Stimulated activated CD8-positive, alpha-beta memory T cell treated with anti-CD3 and anti-CD28 coated beads, Interleukin-12 subunit alpha, Interleukin-12 subunit beta, amount 100 ng/mL, for 4 hours (primary cell): Measurements from ENCODE around the gene PNMA1.

Source experiments
- DNase-seq: peaks from one replicate; pipeline ENCODE4 v3.0.0-alpha.2; 2020; ENCODE audit warnings: low read depth

Gene PNMA1

GRCh38 chr14:73750531-73750901 is 36.3 kb upstream of the PNMA1 start:
- no peak for DNase-seq

DNA sequence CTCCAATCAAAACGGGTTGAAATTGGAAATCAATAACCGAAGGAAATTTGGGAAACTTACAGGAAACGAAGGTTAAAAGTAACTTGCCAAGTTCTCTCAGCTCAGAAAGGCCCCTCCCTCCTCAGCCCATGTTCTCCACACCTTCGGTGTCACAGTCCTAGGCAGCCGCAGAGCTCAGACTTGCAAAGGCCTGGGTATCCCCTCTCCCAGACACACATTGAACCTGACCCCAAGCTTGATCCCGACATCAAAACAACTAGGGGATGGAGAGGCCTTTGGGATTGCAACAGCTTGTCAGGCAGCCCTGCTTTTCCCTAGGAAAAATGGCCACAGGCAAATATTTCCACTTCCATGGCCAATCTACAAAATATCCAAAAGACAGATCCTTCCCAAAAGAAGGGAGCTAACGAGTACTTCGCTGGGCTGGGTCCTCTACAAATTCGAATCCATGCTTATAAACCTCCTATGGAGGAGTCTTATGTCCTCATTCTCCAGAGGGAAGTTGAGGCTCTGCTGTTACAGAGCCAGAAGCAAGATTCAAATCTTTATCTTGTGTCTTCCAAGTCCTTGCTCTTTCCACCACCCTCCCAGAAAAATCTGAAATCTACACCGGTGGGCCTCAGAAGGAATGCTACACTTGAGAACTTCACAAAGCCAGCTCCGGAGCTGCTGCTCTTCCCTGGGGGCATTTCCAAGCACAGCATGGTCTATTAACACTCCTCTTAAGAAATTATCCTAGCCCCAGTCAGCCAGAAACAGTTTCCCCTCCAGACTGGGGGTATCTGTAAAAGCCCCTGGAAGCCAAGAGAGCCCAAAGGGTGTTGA is 35.7 kb upstream of the PNMA1 start:
- no peak for DNase-seq

GRCh38 chr14:73748858-73749357 is 34.7 kb upstream of the PNMA1 start:
- no peak for DNase-seq

DNA sequence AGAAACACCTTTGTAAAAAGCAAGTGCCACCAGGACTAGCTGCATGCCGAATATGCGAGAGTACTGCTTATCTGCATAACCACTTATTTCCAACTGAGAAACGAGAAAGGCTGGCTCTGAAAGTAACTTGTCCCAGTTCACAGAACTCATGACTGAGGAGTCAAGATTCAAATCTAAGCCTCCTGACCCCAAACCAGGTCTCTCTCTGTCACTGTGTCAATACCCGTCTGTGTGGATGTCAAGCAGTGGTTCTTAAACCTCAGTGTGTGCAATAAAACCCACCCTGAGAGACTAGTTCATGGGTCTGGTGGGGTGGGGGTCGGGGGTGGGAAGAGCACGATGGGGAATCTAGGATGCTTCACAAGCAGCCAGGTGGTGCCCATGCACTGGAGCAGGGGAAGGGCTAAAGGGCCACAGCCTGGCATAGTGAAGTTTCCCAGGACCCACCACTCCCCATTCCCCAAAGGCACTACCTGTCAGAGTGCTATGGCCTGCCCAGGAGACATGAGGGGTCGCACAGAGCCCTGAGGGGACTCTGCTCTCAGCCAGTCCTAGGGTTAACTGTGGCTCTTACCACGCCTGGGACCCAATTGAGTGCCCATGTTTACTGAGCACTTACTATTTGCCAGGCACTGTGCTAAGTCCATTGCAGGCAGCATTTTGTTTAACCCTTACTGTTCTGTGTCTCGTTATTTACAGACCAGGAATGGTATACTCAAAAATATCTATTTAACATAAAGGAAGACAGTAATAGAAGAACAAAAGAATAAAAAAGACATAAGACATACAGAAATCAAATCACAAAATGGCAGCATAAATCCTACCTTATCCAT is 33.4 kb upstream of the PNMA1 start:
- DNase-seq = no peak

- DNase-seq = no peak
Observed at GRCh38 chr14:73746520-73747378, 32.6 kb upstream of the PNMA1 start.

- no peak for DNase-seq
Observed at GRCh38 chr14:73745571-73746519, 31.7 kb upstream of the PNMA1 start.

DNA sequence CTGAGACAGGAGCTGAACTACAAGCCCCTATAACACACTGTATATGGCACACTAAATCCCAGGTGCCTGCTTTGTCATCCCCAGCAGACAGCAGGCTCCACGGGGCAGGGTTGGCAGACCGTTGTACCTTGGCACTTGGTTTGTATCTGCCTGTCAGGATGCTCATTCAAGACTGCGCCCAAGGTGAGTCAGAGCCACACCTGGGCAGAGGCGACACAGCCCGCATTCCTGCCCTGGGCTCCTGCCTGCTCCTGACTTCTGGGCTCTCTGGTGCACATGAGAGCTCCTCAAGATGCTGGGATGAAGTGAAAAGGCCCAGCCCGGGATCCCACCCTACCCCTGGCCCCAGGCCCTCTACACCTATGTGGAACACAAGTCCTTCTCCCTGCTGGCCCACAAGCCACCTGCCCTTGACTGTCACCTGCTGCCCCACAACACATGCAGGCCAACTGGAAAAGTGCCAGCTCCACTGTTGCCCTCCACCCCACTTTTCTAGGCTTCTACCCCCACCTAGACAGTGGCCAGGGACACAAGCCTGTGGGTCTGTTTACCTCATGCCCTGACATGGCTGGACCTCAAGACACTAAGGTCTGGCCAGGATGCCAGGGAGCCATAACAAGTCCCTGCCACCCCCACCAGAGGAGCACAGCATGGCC is 30.8 kb upstream of the PNMA1 start:
- DNase-seq = no peak

- no peak for DNase-seq
Observed at GRCh38 chr14:73744175-73744867, 30.1 kb upstream of the PNMA1 start.

GRCh38 chr14:73743431-73743931 is 29.3 kb upstream of the PNMA1 start:
- DNase-seq = no peak

- no peak for DNase-seq
Observed at GRCh38 chr14:73742520-73743238, 28.5 kb upstream of the PNMA1 start.

DNA sequence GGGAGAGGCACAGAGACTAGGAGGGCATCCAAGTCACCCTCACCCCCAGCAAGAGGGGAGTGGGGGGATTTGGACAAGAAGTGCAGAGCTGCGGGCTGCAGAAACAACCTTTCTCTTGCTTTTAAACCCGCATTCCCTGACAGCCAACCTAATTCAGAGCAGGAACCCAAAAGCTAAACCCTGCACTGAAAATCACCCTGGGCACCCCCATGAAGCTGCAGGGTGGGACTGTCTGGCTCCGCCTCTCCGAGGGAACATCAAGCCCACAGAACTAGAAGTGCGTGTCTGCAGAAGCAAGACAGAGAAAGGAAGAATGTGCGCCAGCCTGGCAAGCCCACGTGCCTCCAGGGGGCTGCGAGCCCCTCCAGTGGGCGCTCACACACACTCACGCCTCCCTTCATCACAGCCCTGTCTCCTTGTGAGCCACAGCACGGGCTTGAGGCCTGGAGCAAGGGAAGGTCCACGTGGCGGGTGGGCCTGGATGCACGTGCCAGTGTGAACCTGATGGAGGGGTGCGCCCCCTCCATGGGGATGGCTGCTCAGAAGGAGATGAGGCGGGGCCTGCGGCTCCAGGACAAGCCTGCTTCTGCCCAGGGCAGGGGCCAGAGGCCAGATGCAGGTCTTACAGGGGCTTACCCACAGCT is 27.8 kb upstream of the PNMA1 start:
- no peak for DNase-seq

DNA sequence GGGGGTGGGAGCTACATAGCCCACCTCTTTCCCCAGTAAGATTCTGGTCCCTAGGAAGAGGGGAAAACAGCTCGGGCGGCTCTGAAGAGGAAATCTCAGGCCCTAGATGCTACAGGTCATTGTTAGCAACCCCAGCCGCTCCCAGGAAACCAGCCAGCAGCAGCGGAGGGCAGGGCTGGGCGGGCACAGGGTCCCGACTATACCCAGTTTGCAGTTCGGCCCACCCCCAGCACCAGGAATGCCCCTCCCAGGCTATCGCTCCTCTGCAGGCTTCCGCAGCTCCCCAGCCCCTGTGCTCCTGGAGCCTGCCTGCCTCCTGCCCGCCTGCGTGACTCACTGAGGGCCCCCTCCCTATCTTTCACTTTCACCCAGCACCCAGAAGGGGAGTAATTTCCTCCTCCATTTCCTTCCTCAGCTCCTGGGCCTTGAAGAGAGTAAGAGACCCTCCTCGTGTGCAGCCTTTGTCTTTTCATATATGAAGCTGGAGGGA is 27.2 kb upstream of the PNMA1 start:
- peak; percentile 55 for DNase-seq

DNA sequence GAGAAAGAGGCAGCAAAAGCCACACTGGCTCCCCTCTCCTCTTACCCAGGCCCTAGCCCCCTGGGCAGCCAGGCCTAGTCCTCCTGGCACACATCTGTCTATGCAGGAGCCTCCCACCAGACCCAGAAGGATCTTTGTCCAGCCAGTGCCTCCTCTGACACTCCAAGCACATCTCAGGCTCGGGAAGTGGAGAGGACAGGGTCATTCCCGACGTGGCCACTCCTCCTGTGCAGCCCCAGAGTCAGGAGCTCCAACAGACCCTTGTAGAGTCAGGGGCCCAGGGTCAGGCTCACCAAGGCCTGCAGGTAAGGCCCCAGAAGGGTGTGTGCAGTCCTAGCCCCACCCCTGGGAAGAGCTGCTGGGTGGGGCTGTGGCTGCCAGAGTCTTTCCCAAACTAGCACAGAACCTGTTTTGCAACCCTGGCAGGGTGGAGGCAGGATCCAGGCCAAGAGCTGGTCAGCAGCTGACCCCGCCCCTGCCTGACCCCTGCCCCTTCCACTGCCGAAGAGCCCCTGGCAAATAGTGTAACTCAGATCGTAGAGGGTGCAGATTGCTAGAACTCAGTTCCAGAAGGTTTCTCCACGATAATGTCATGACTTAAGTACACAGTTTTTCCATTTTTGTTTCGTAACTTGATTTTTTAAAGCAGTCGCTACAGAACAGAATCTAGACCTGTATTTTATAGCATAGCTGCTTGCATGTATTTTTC is 26.6 kb upstream of the PNMA1 start:
- no peak for DNase-seq

GRCh38 chr14:73739899-73740617 is 25.9 kb upstream of the PNMA1 start:
- no peak for DNase-seq

DNA sequence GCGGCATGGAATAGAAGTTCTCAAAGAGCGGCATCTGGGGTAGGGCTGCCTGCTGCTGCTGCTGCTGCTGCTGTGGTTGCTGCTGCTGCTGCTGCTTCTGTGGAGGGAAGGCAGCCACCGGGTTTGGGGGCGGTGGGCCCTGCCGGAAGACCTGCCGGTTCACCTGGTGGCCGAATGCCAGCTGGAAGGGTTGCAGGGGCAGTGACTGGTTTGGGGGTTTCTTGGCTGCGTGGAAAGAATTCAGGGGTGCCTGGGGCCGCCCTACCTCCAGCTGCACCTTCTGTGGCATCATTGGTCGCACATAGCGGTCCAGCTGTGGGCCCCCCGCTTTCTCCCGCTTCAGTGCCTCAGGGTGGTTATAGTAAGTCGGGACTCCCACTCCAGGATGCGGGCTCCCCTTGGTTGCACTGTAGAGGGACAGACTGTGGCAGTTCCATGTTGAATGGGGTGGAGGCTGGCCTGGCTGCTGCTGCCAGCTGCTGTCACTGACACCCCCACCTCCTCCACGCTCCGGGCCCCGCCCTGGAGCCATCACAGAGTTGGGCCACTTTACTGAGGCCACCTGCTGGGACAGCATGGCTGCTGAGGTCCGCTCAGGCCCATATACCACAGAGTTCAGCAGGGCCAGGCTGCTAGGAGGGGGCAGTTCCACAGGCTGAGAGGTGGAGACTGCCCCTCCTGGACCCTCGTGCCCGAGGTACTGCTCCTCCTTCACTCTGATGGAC is 25.2 kb upstream of the PNMA1 start:
- no peak for DNase-seq

- no peak for DNase-seq
Observed at GRCh38 chr14:73738518-73739173, 24.5 kb upstream of the PNMA1 start.
